Prostate gland (tissue), 2 donors: Measurements from ENCODE around the gene UTP14A. TPM values are rescaled to one million over a fixed set of nuclear protein-coding genes. Genes with fewer than 3 reads are reported as not detected.

ENCODE experiments used
- DNase-seq: peaks from one replicate; pipeline ENCODE4 v3.0.0-alpha.2; 2019; ENCODE audit warnings: low spot score
- H3K27ac ChIP-seq, 2 donors: fragments of 200-600 bp; sonication (generic); 2 replicates each; pipeline ENCODE4 v1.5.1; 2017 to 2019
- H3K27me3 ChIP-seq: fragments of 200-600 bp; sonication (generic); replicated peaks from 2 replicates; pipeline ENCODE4 v1.5.1; 2019; ENCODE audit not compliant: insufficient read depth
- H3K36me3 ChIP-seq, 2 donors: fragments of 200-600 bp; sonication (generic); 1 replicate in 1 of 2; 2 replicates in 1 of 2; pipeline versions ENCODE4 v1.5.1 to v1.8.1; 2017 to 2019
- H3K4me1 ChIP-seq: fragments of 200-600 bp; sonication (generic); replicated peaks from 2 replicates; pipeline ENCODE4 v1.5.1; 2019
- H3K4me3 ChIP-seq, 2 donors: fragments of 200-600 bp; sonication (generic); 2 replicates each; pipeline ENCODE4 v1.5.1; 2017 to 2019
- H3K9me3 ChIP-seq: fragments of 200-600 bp; sonication (generic); 2 replicates; pipeline ENCODE4 v1.5.1; 2017
- CTCF ChIP-seq, 4 experiments: fragments of 200-600 bp in 2 of 4; fragments of 450-650 bp in 2 of 4; sonication (generic) in 2 of 4; IDR thresholded peaks; 1 replicate in 3 of 4; 2 replicates in 1 of 4; pipeline ENCODE4 v1.5.1; 2016 to 2019; ENCODE audit warnings: antibody characterized with exemption in 4 of 4, mild to moderate bottlenecking in 2 of 4, moderate library complexity in 2 of 4
- POLR2A ChIP-seq: fragments of 450-650 bp; IDR thresholded peaks from one replicate; pipeline ENCODE4 v1.6.1; 2016; ENCODE audit warnings: antibody characterized with exemption, mild to moderate bottlenecking
- POLR2AphosphoS5 ChIP-seq: sonication (generic); formaldehyde crosslinking; IDR thresholded peaks from one replicate; pipeline ENCODE4 v1.6.1; 2017; ENCODE audit warnings: antibody characterized with exemption
- WGBS: methylation state at CpG from one replicate; pipeline ENCODE4 v1.1.5; 2018; 5-methylcytosine and 5-hydroxymethylcytosine counted together
- intact Hi-C: fragments of 100-400 bp; cut with DNase I; formaldehyde crosslinking; loops from one replicate; pipeline ENCODE4 v1.14.2; 2022
- total RNA-seq, 2 donors: library from RNA; depleted of rRNA; stranded (reverse); fragments of >200 nt; gene quantifications; one replicate each; pipeline ENCODE4 v1.1.0, GENCODE V29; 2016

Gene UTP14A
- total RNA-seq, 2 donors from 2014 or later = 8.2 to 11.3 TPM

GRCh38 chrX:129930941-129931410 lies 25.0 kb downstream of the UTP14A start:
- intact Hi-C loops = loop anchor here (5.0 kb wide), 1 partner anchor 51 kb away; the partner anchor contains the start of gene BCORL1
- Histone ChIP-seq H3K9me3 (no peaks in the 10 kb centered on the region), H3K4me3 (peak overlapping the region; percentile 40 to 50), H3K4me1 (no peaks in the 10 kb centered on the region), H3K27ac (peak overlapping the region; percentile 85), H3K27me3 (no peaks in the 10 kb centered on the region), H3K36me3 (no peaks in the 10 kb centered on the region)
- DNase-seq = no peak
- WGBS = 4% methylated on average over 12 of the region's 13 CpGs
- no peak for TF ChIP-seq CTCF (IDR thresholded peaks at IDR 0.05)
- no peak for TF ChIP-seq POLR2AphosphoS5
- no peak for TF ChIP-seq POLR2A

- no peaks in the 10 kb centered on the region for H3K4me1 ChIP-seq
- WGBS = under 1% methylated on average over 22 of the region's 41 CpGs
- H3K27ac ChIP-seq = peak overlapping the region; percentile 85
- H3K36me3 ChIP-seq = no peaks in the 10 kb centered on the region
- intact Hi-C loops = loop anchor here (5.0 kb wide), 1 partner anchor 51 kb away; the partner anchor contains the start of gene BCORL1
- H3K27me3 ChIP-seq = no peaks in the 10 kb centered on the region
- TF ChIP-seq POLR2A (peak; percentile 13), POLR2AphosphoS5 (peak; percentile 34), CTCF (IDR thresholded peaks at IDR 0.05) (no peak)
- H3K4me3 ChIP-seq = peak overlapping the region; percentile 40 to 50
- H3K9me3 ChIP-seq = no peaks in the 10 kb centered on the region
- peak; percentile 85 for DNase-seq
Measured at GRCh38 chrX:129931411-129932015, 25.5 kb downstream of the UTP14A start.

- Histone ChIP-seq H3K27me3 (no peaks in the 10 kb centered on the region), H3K4me1 (no peaks in the 10 kb centered on the region), H3K4me3 (peak overlapping the region; percentile 40 to 50), H3K9me3 (no peaks in the 10 kb centered on the region), H3K36me3 (no peaks in the 10 kb centered on the region), H3K27ac (peak overlapping the region; percentile 85)
- DNase-seq = peak; percentile 86
- TF ChIP-seq POLR2A (no peak), POLR2AphosphoS5 (no peak), CTCF (IDR thresholded peaks at IDR 0.05) (no peak)
- WGBS = under 1% methylated on average over 20 of the region's 97 CpGs
- intact Hi-C loops = loop anchor here (5.0 kb wide), 1 partner anchor 50 kb away; the partner anchor contains the start of gene BCORL1
Measured at GRCh38 chrX:129932016-129932820, 26.3 kb downstream of the UTP14A start.

- intact Hi-C loops = loop anchor here (5.0 kb wide), 1 partner anchor 49 kb away; the partner anchor contains the start of gene BCORL1
- no peak for TF ChIP-seq POLR2A
- no peak for TF ChIP-seq POLR2AphosphoS5
- TF ChIP-seq CTCF (IDR thresholded peaks at IDR 0.05) = no peak
- Histone ChIP-seq H3K4me3 (peak overlapping the region; percentile 31 to 50), H3K36me3 (no peaks in the 10 kb centered on the region), H3K27ac (peak overlapping the region; percentile 66 to 69), H3K4me1 (no peaks in the 10 kb centered on the region), H3K9me3 (no peaks in the 10 kb centered on the region), H3K27me3 (no peaks in the 10 kb centered on the region)
- no peak for DNase-seq
- 7% methylated on average over 3 of the region's 47 CpGs for WGBS
Measured at GRCh38 chrX:129932821-129933321, 26.9 kb downstream of the UTP14A start.
